Measurements from ENCODE around the gene ATPAF1. TPM values are rescaled to one million over a fixed set of nuclear protein-coding genes. Genes with fewer than 3 reads are reported as not detected.

Gene ATPAF1
- total RNA-seq, 2 donors from 2014 or later = 56.1 to 84.2 TPM

DNA sequence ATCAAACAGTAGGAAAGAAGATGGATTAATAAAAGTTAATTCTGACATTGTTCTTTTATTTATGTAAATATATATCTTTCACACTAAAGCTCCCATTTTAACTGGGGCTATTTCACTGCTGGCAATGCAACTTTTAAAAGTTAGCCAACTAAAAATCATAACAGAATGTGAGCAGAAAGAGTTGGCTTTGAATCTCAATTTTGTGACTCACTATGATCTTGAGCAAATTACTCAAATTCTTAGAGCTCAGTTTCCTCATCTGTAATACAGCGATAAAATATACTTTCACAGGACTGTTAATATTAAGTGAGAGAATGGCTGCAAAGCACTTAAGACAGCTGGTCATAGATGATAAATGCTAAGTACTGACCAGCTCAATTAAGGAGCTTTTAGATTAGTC, 40.0 kb upstream of the ATPAF1 start:
- TF ChIP-seq, protein P1, sequence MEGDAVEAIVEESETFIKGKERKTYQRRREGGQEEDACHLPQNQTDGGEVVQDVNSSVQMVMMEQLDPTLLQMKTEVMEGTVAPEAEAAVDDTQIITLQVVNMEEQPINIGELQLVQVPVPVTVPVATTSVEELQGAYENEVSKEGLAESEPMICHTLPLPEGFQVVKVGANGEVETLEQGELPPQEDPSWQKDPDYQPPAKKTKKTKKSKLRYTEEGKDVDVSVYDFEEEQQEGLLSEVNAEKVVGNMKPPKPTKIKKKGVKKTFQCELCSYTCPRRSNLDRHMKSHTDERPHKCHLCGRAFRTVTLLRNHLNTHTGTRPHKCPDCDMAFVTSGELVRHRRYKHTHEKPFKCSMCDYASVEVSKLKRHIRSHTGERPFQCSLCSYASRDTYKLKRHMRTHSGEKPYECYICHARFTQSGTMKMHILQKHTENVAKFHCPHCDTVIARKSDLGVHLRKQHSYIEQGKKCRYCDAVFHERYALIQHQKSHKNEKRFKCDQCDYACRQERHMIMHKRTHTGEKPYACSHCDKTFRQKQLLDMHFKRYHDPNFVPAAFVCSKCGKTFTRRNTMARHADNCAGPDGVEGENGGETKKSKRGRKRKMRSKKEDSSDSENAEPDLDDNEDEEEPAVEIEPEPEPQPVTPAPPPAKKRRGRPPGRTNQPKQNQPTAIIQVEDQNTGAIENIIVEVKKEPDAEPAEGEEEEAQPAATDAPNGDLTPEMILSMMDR (conservative IDR thresholded peaks at IDR 0.05) = no peak
- WGBS, 2 experiments (ENCODE audit: insufficient coverage in 1 of 2, insufficient read length in 1 of 2) = 100% methylated on average over 1 of the region's 1 CpG; no CpG with 5 or more reads in 1 of the 2 experiments
- no peak overlapping the region for H3K4me3 Mint-ChIP-seq
- Histone ChIP-seq H3K27me3 (ENCODE audit: control insufficient read depth, insufficient read depth, low read length, poor library complexity, severe bottlenecking) (no peaks in the 10 kb centered on the region), H3K9me3 (ENCODE audit: control insufficient read depth, low read length) (no peaks in the 10 kb centered on the region), H3K27ac (ENCODE audit: low read depth, low read length) (no peak overlapping the region), H3K4me1 (ENCODE audit: control insufficient read depth, insufficient read depth, low read length) (no peaks in the 10 kb centered on the region), H3K36me3 (ENCODE audit: control insufficient read depth, insufficient read depth, low read length) (peaks cover 94% of the 10 kb centered on the region), H3K4me3 (ENCODE audit: low read length) (no peak overlapping the region), H3K9ac (ENCODE audit: extremely low read depth, low read length, poor library complexity, severe bottlenecking) (no peak overlapping the region)
- DNase-seq = no peak
- no peaks in the 10 kb centered on the region for H3K9me3 Mint-ChIP-seq
- no peak overlapping the region for H3K27ac Mint-ChIP-seq
- H3K36me3 Mint-ChIP-seq (ENCODE audit: low read depth) = peaks cover 79% of the 10 kb centered on the region
- peaks cover 4% of the 10 kb centered on the region for H3K4me1 Mint-ChIP-seq
- no peaks in the 10 kb centered on the region for H3K27me3 Mint-ChIP-seq (ENCODE audit: insufficient read depth)

DNA sequence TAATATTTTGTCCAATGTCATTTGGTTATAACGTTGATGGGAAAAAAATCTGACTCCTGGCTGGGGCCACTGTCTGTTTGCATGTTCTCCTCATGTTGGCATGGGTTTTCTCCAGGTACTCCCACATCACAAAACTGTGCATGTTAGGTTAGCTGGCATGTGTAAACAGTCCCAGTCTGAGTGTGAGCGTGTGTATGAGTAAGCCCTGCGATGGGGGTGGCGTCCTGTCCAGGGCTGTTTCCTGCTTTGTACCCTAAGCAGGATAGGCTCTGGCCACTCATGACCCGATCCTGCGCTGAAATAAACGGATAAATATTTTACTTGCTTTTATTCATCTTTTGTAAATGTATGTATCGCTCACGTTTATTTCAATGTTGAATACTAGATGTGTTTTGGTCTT, 37.2 kb upstream of the ATPAF1 start:
- Mint-ChIP-seq H3K27ac (no peak overlapping the region), H3K4me1 (peaks cover 4% of the 10 kb centered on the region), H3K9me3 (no peaks in the 10 kb centered on the region), H3K4me3 (no peak overlapping the region), H3K27me3 (ENCODE audit: insufficient read depth) (no peaks in the 10 kb centered on the region), H3K36me3 (ENCODE audit: low read depth) (peaks cover 67% of the 10 kb centered on the region)
- peaks cover 94% of the 10 kb centered on the region for H3K36me3 ChIP-seq (ENCODE audit: control insufficient read depth, insufficient read depth, low read length)
- H3K9me3 ChIP-seq (ENCODE audit: control insufficient read depth, low read length) = no peaks in the 10 kb centered on the region
- TF ChIP-seq, protein P1 (conservative IDR thresholded peaks at IDR 0.05) = no peak
- DNase-seq = no peak
- H3K27ac ChIP-seq (ENCODE audit: low read depth, low read length) = no peak overlapping the region
- no peaks in the 10 kb centered on the region for H3K4me1 ChIP-seq (ENCODE audit: control insufficient read depth, insufficient read depth, low read length)
- no peak overlapping the region for H3K4me3 ChIP-seq (ENCODE audit: low read length)
- H3K27me3 ChIP-seq (ENCODE audit: control insufficient read depth, insufficient read depth, low read length, poor library complexity, severe bottlenecking) = no peaks in the 10 kb centered on the region
- H3K9ac ChIP-seq (ENCODE audit: extremely low read depth, low read length, poor library complexity, severe bottlenecking) = no peak overlapping the region
- 96 to 100% methylated on average over 5 to 9 of the region's 9 CpGs for WGBS, 2 experiments (ENCODE audit: insufficient coverage in 1 of 2, insufficient read length in 1 of 2)

DNA sequence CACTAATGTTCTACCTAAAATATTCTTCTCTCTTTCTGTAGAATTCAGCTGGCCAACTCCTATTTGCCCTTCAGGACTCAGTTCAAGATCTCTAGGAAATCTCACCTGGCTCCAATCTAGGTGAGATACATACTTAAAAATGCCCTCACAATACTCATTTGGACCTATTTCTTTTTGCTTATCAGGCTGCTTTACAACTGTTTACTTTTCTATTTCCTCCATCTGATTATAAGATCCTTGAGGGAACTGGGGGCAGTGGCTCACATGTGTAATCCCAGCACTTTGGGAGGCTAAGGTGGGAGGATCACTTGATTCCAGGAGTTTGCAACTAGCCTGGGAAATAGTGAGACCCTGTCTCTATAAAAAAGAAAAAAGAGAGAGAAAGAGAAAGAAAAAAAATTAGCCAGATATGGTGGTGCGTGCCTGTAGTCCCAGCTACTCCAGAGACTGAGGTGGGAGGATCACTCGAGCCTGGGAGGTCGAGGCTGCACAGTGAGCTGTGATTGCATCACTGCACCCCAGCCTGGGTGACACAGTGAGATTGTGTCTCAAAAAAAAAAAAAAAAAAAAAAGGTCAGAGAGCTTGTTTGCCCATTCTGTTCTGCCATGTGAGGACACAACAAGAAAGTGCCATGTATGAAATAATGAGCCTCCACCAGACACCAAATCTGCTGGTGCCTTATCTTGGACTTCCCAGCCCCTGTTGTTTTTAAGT, 35.9 kb upstream of the ATPAF1 start:
- no peak overlapping the region for H3K4me3 Mint-ChIP-seq
- H3K9me3 Mint-ChIP-seq = no peaks in the 10 kb centered on the region
- DNase-seq = no peak
- no peak overlapping the region for H3K4me3 ChIP-seq (ENCODE audit: low read length)
- H3K36me3 Mint-ChIP-seq (ENCODE audit: low read depth) = peaks cover 59% of the 10 kb centered on the region
- no peaks in the 10 kb centered on the region for H3K27me3 ChIP-seq (ENCODE audit: control insufficient read depth, insufficient read depth, low read length, poor library complexity, severe bottlenecking)
- no peaks in the 10 kb centered on the region for H3K9me3 ChIP-seq (ENCODE audit: control insufficient read depth, low read length)
- H3K4me1 Mint-ChIP-seq = peaks cover 16% of the 10 kb centered on the region
- H3K36me3 ChIP-seq (ENCODE audit: control insufficient read depth, insufficient read depth, low read length) = peaks cover 95% of the 10 kb centered on the region
- H3K9ac ChIP-seq (ENCODE audit: extremely low read depth, low read length, poor library complexity, severe bottlenecking) = no peak overlapping the region
- H3K27ac ChIP-seq (ENCODE audit: low read depth, low read length) = no peak overlapping the region
- H3K27me3 Mint-ChIP-seq (ENCODE audit: insufficient read depth) = no peaks in the 10 kb centered on the region
- no peaks in the 10 kb centered on the region for H3K4me1 ChIP-seq (ENCODE audit: control insufficient read depth, insufficient read depth, low read length)
- TF ChIP-seq, protein P1 (conservative IDR thresholded peaks at IDR 0.05) = no peak
- 83 to 94% methylated on average over 2 to 3 of the region's 3 CpGs for WGBS, 2 experiments (ENCODE audit: insufficient coverage in 1 of 2, insufficient read length in 1 of 2)
- peak overlapping the region; percentile 52 for H3K27ac Mint-ChIP-seq
